Islet precursor cell (in vitro differentiated cells): ENCODE measurements around the gene MCTP1.

Experiments used
- DNase-seq: peaks from one replicate; pipeline ENCODE4 v3.0.0-alpha.2; 2018

The MCTP1 gene

DNA sequence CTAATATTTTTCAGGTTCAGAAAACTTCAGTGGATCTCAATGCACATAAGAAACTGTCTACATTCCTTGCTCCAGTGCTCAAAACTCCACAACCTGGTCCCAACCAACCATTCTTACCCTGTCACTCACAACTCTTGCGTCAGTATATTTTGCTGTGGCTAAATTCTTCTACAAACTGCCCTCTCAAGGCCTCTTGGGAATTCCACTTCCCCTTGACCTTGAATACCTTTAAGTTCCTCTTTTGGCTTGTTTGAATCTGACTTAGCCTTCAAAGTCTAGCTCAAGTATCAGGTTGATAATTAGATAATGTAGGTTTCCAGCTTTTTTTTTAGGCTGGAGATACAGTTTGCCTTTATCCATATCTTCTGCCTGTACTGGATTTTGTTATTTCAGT is 538.2 kb downstream of the MCTP1 start:
- no peak for DNase-seq

DNA sequence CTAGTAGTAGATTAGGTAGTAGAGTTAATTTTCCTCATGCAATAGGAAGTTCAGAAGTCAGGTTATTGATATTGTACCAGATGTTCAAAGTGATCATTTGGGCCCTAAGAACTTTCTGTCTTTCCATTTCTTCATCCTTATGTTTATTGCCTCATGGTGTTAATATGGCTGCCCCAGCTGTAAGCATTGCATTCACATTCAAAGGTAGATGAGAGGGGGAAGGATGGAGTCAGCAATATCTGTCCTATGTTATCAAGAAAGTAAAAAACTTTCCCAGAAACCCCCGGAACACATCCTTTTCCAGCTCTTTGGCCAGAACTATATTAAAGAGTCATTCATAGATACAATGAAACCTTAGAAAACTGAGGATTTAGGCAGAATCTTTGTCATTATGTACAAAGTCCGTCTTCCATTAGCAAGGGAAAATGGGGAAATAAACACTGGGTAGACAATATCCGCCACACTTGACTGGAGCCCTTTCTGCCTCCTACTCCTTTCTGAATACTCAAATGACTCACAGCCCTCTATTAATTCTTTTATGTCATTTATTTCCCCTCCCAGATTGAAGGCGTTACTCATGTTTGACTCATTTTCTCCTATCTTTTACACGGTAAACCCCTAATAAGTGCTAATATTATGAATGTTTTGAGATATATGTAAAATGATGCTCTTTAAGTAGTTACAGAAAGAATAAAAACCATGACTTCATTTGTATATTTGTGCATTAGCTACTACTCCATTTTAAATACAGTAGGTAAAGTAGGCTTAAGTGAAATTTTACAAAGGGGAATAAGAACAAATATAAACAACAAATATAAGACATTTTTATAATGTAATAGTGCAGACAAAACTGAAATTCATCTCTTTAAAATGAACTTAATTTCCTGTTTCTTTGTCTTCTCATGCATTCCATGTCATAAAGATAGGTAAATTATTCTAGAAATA is 538.8 kb downstream of the MCTP1 start:
- no peak for DNase-seq

DNA sequence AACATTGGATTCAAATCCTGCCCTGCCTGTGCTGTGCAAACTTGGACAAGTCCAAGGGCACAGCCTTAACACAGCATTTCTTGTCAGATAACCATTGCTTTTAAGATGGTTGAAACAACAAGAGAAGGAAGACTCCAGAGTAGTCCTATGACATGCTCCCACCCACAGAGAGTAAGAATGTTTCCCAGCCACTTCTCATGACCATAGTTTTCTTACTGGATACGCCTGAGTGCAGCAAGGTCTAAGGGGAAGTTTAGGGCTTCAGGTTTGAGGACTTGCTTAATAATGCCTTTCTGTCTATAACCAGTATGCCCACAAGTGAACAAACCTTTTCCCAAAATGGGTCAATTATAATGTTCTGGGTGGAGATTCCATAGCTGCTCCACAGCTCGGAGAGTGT is 540.0 kb downstream of the MCTP1 start:
- DNase-seq, result no peak

DNA sequence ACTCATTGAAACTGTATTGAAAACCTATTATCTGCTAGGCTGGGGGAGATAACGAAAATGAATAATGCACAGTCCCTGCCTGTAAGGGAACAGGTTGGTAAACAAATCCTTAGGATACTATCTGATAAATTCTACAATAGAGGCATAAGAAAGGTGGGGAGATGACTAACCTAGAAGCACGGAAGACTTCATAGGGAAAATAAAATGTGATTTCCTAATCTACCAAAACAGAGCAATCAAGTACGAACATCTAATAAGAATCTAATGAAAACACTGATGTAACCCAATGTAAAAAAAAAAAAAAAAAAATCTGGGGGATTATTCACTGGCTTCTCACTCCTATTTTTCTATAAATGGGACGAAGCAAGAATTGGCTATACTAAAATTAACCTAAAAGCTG is 542.0 kb downstream of the MCTP1 start:
- no peak for DNase-seq

DNA sequence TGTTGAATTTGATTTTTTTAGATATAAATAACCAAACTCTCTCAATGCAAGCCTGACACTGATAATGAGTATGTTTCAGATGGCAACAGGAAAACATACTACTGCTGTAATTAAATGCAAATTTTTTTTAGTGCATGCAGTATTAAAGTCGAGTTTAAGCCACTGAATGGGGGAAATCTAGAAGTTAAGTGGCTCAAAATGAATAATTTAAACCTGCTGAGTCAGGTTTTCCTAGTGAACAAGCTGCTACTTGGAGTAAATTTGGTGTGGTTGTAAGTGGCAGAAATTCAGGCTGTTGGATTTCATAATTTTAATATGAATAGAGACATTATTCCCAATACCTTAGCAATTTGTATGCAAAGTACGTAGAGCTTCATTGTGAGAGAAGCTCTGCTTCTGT is 544.6 kb downstream of the MCTP1 start:
- no peak for DNase-seq

DNA sequence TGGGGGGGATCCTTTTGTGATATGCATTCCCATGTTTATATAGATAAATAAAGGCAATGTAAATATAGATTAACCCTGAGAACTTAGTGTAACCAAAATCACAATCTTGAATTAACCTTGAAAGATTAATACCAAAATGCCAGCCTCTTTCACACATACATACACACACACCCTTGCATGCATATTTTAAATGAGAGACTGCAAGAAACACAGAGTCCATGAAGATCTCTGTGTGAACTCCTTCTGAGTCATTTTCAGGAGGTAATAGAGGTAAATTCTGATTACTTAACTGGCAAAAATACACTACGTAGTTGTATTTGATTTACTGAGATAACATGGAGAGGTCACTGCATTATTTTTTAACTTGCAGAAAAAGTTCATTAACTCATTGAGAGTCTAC is 548.4 kb downstream of the MCTP1 start:
- no peak for DNase-seq

DNA sequence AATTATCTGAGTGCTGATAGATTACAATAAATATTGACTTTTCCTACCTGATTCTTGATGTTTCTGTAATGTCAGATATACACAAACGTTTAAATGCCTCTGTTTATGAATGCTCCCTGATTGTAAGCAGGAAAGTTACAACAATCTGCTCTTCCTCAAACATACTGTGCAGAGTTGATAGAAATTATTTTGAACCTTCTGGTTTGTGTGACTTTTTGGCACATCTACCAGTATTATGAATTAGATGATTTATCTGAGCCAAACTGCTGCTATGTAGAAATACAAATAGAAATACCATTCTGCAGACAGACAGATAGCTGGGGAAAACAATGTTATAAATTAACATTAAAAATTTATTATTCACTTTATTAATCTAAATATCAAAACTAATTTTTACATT is 553.4 kb downstream of the MCTP1 start:
- no peak for DNase-seq

DNA sequence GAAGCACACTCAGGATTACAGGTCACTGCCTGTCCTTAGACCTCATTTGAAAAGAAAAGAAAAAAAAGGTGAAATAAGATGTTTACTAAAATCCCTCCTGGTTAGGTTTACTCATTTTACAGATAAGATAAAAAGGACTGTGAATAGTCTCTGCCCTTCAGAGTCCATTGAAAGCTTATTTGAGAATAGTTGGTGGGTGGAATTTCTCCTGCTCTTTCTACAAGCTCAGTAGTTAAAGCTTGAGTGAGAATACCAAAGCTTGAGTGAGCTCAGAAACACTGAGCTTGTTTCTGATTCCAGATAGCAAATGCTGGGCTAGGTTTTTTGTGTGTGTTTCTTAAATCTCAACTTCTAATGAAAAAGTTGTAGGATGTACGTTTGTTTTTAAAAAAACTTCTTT is 559.8 kb downstream of the MCTP1 start:
- DNase-seq, result no peak

DNA sequence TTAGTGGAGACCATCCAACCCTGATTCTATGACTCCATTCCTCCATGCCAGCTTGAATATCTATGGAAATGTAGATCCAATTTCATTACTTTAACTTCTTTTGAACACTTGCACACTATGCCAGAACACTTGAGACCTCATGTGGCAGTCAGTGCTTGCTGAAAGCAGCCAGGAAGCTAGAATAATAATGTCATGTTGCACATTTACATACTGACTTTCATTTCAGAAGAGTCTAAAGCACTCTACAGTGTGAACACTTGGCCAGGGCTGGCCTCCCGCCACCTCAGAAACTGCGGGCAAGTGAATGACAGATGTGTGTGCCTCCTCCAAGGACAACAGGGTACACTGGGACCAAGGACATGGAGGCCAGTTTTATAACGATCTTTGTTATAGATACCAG is 569.1 kb downstream of the MCTP1 start:
- no peak for DNase-seq

DNA sequence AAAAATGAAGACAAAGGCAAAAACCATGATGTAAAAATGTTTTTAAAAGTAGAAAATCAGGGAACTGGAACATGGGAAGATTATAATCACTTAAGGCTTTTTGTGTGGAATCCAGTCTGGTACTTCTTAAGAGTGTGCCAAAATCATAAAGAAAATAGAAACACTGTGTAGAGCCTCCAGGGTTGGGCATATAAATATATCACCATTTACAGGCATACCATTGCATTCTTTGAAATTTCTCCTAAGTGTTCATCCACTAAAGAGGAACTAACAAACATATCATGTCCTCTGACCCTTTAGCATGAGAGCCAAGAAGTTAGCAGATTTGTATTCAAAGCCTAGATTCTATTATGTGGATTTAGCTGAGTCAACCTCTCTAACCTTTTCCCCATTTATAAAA is 573.1 kb downstream of the MCTP1 start:
- DNase-seq, result no peak

DNA sequence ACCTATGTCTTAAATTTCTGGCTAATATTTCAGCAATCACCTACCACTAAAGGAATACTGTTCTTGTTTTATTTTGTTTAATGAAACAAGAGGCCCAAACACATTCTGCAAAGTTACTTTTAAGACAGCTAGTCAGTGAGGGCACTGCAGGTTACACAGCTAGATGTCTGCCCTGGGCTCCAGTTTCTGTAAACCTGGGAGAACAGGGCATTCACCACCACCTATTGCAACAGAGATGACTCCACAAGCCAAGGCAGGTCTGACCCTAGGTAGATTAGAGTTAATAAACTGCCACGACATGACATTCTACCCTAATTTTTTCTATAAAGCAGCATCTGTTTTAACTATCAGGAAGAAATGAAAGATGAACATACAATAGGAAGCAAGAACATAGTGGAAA is 575.6 kb downstream of the MCTP1 start:
- DNase-seq, result no peak

DNA sequence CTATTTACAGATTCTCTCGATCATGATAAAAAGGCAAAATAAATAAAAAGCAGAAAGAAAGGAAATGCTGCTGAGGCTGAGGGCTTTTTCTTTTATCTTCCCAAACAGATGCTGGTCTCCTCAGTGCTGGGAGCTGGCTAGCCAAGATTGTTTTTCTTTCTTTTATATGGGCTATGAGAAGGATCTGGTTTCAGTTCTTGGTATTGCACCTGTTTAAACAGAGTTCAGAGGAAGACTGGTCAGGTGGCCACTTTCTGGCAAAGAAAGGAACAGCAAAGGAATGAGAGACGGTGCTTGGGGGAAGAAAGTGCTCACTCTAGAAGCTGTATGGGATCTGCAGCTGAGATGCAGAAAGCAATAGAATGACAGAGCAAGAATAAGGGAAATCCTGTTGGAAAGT is 577.5 kb downstream of the MCTP1 start:
- DNase-seq, result no peak

DNA sequence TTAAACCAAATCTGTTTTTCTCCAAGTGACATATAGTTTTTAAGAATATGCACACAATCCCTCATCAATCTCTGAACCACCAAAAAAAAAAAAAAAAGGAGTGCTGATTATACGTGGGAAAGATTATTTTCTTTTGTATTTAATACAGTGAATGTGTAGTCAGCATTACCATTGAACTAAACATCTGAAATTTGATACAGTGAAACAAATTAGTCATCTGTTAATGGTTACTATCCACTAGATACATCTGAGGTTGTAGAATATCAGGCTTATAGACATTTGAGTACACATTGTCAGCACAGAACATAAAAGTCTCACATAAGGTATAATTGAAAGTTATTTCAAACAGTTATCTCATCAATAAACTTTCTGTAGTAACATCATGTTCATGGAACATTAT is 579.5 kb downstream of the MCTP1 start:
- DNase-seq, result no peak

DNA sequence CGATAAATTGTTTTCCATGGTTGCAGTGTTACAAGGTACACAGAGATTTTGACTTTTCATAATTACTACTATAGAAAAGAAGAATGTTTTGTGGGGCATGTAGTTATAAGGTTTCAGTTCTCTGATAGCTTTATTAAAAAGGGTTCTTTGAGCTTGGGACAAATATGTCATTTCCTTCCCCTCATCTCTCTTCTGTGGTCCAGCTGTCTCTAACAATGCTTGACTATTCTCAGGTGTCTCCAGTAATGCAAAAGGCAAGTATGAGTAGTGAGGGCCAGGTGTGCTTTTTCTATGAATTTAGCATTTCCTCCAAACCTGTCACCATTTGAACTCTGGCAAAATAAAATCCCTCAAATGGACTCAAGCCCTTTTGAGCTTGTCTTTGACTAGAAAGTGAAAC is 582.2 kb downstream of the MCTP1 start:
- DNase-seq, result no peak

DNA sequence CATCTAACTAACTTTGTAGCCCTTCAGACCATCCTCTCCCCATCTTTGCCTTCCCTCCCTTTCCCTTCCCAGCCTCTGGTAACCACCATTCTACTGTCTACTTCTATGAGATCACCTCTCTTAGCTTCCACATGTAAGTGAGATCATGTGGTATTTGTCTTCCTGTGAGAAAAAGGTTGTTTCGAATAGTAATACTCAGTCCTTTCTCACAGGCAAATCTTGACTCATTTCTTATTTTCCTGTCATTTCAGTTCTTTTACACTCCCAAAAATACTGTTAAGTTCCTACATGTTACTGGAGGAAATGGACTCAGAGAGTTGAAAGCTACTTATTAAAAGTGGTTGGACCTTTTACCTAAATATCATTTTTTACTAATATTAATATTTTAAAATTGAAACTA is 584.3 kb downstream of the MCTP1 start:
- no peak for DNase-seq

DNA sequence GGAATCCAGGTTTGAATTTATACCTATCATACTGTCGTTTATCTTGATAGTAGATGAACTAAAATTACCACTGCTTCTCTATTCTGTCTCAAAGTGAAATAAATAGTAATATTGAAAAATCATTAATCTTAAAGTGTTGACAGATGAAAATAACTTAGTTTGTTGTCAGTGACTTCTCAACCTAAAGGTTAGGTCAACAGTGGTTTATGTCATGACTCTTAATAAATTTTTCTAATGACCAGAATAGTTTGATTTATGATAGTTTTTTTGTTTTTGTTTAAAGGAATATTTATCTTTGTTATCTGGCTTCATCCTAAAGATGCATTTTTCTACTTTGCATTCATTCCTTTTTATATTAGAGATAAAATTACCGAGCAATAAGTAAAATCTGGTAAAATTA is 585.3 kb downstream of the MCTP1 start:
- DNase-seq, result no peak

DNA sequence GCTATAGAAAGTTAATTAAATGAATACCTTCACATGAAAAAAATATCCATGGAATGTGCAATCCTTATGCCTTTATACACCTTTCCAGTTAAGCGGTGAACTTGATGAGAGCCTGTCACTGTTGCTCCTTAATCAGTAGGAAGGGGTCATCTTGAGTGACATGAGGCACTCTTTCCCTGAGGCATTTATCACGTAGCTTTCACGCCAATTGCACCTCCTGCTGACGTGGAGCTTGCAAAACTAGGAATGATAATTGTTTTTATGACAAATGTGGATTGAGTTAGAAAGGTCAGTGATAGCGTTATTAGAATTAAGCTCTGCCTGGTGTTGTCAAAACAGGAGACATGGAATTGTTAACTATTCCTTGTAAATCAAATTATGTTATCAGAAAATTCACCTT is 586.7 kb downstream of the MCTP1 start:
- DNase-seq, result no peak

DNA sequence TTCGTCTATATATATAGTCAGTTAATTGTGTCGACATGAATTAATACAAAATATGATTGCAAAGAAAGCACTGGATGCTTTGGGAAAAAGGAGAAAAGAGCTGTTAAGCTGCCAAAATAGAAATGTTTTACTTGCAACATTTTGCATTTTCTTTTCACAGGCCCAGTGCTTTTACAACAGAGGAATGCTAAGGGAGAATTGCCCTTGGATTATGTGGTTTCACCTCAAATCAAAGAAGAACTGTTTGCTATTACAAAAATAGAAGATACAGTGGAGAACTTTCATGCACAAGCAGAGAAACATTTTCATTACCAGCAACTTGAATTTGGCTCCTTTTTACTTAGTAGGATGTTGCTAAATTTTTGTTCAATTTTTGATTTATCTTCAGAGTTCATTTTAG is 590.2 kb downstream of the MCTP1 start:
- DNase-seq, result no peak

DNA sequence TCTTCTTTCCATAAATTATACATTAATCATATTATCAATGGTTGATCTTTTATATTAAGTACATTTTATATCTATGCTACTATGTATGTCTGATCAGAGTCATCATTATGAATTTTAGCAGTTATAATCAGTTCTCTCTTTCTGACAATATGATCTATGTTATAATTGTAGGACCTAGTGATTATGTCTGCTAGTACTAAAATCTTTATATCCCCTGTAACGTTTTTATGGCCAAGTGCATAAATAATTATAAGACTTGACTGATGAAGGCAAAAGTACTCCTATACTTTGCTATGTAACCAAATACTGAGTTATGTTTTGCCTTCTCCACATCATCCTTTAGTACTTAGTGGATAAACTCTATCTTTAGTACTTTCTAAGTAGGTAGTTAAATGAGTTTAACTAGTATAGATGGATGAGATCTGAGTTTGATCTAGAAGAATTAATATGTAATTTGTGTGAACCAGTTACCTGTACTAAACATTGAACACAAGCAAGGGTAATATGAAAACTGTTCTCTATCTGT is 591.0 kb downstream of the MCTP1 start:
- DNase-seq, result no peak

DNA sequence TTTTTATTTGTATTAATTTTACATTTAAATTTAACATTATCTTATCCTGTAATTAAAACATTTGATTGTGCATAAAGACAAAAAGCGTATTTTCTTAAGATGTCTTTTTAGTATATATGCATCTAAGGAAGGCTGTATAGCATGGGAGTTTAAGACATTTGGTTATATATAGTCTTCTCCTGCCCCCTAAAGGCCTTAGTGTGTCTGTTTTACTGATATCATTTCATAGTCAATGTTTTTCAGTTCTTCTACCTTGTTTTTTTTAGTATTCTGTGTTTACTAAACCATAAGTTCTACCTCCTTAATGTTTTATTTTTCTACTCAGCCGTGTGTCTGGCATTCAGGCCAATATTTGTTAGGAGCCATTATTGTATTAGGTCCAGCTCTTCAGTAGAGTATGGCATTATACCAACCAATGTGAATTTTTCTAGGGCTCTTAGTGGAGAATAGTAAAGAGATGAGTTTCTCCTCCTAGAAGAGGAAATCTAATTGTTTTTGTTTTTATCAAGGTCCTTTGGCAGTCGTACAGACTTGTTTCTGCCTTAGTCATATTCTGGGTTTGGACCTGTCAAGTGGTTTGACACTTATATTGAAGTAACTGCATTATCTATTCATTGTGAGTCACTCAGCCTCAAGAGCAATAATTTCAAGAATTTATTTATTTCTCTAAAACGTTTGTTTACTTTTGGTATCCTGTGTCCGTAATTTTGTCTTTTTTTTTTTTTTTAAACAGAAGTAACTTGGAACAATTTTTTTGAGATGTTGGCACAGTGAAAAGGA is 591.7 kb downstream of the MCTP1 start:
- DNase-seq, result no peak

DNA sequence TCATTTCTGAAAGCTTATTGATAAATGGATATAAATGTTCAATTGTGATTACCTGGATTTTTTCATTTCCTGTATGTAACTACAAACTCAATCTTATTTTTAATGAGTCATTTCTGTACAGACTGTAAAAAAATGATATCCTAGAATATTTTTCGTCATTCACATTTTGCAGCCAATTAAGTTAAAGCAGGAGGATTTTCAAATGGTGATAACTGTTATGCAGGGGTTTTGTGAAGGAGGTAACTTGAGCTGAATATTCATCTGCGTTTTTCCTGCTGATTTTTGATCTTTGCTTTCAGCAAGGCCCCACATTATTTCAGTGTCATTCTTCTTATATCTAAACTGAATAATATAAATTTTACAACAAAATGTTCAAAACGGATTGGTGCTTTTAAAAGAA is 592.3 kb downstream of the MCTP1 start:
- no peak for DNase-seq

DNA sequence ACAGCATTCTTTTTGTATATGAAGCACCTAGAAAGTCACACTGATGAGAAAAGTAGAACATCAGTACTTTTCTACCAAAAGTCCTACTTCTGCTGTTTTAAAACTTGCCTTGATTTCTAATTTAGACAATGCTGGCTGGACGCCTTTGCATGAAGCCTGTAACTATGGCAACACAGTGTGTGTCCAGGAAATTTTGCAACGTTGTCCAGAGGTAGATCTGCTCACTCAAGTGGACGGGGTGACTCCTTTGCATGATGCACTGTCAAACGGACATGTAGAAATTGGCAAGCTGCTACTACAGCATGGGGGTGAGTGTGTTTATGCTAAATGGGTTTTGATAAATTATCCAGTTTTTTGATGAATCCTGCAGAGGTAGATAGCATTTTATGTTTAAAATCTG is 592.9 kb downstream of the MCTP1 start:
- DNase-seq, result no peak

DNA sequence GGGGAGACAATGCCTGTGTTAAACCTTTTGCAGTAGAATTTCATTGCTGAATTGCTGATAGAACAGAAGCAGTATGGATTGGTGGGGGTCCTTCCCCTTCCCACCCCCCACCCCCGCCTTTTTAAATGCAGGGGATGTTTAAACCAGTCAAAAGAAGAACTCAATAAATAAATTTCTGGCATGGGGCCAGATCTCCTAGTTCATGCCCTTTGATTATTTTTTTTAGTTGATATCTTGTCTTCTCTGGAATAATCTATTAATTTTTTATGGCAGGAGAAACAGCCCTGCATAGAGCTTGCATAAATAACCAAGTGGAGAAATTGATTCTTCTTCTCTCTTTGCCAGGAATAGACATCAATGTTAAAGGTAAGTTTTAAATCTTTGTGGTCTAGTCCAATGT is 593.6 kb downstream of the MCTP1 start:
- no peak for DNase-seq

DNA sequence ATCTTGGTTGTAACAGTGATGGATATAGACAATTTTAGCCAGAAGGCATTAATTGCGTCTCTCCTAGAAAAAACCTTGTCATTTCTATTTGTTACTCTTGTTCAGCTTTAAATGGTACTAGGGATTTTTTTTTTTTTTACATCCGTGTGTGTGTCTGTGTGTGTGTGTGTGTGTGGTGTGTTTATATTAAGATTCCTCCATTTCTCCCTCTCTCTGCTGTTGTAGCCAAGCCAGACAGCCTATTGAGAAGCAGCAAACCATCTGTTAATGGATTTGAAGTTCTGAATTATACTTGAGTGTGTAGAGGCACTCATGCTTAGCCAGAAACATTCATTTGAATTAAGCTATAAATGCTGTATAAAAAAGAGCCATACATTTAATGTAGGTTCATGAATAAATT is 594.1 kb downstream of the MCTP1 start:
- DNase-seq, result no peak
